Activated CD4-positive, alpha-beta T cell treated with anti-CD3 and anti-CD28 coated beads, Interleukin-2, Interleukin-6, amounts not matched to agents 100 ng/mL and 50 ng/mL, durations not matched to agents 16 hours and 8 hours (primary cell): ENCODE measurements around the gene FKBP1B.
"Not testable (repeated sequence)": the region's sequence is repeated elsewhere in the genome, so short reads cannot be mapped to it uniquely, and the experiment has no call there.

Source experiments
- DNase-seq: peaks from one replicate; pipeline ENCODE4 v3.0.0-alpha.2; 2020

The FKBP1B gene

GRCh38 chr2:24022975-24023575 lies 26.5 kb upstream of the FKBP1B start:
- no peak for DNase-seq

DNA sequence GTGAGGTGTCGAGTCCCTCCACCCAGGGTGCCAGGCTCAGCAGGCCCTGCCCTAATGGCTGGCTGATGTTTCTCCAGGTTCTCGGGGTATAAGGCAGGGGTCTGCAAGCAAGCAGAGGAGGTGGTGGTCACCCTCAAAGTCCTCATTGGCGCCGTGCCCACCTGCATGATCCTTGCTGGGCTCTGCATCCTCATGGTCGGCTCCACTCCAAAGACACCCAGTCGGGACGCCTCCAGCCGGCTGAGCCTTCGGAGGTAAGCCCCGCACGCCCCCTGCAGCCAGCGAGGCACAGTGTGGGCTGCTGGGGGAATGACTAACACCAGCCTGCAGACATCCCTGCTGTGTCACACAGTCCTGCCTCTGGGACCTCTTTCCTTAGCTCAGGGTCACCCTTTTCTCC lies 25.5 kb upstream of the FKBP1B start:
- no peak for DNase-seq

DNA sequence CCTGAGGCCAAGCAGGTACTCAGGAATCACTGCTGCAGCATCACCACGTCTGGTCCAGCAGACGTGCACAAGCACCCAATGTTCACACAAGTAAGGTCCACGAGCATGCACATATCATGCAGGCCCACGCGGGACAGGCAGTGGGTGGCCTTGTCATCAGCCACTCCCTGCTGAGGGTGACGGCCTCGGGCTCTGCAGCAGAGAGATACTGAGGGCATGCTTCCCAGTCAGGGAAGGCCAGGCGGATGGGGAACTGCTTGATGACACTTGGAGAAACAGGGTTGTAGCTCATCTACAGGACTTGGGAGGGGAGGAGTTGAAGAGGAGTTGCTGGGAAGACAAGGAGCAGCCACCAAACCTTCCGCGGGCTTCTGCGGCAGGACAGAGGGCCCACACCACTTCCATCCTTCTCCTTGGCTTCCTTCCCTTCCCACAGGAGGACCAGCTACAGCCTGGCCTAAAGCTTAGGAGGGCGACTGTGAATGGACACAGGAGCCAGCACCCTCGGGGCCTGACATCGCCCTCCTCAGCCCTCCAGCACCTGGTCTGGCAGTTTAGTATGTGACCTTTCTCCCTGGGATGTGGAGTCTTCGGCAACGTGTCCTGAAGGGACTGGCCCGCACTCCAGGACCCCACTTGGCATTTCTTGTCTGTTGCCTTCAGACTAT lies 24.4 kb upstream of the FKBP1B start:
- no peak for DNase-seq

DNA sequence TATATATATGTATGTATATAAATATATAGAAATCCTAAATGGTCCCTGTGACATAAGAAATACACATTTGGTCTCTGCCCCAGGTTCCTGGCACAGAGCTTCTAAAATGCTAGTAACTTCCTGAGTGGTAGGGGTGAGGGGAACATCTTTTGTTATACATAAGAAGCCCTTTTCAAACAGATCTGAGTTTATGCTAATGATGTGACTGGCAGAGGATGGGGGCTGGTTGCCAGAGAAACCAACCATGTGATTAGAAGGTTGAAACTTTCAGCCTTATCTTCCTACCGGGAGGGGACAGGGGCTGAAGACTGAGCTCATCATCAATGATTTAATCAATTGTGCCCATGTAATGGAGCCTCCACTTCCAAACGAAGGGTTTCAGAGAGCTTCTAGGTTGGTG lies 23.3 kb upstream of the FKBP1B start:
- DNase-seq = no peak

DNA sequence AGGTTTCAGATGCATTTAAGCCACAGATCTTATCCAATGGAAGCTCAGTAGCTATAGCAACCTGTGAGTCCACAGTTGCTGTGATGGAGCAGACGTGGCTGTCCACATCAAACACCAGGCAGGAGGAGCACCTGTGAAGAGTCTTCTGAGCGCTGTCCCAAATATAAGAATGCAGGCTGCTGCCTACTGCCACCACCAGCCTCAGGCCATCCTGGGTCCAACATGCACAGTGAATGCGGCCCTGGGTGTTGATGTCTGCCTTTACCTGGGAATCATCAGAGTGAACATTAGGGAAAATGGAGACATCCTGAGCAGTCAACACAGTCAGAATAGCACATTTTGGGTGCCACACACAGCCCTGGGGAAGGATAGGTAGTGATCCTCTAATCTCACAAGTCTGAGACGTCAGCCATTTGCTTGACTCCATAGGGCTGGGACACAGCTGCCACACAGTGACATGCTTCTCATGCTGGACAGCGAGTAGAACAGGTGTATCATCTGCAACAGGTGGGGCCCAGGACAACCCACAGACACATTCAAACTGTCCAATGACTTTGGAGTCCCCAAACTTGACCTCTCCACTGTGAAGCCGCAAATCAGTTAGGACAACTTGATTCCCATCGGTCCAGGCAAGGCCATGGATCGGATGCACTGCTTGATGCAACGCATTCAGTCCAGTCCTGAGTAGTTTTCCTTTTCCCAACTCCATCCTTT lies 10.6 kb upstream of the FKBP1B start:
- no peak for DNase-seq

GRCh38 chr2:24040511-24040910 lies 9.0 kb upstream of the FKBP1B start:
- DNase-seq = no peak

GRCh38 chr2:24043133-24043532 lies 6.4 kb upstream of the FKBP1B start:
- DNase-seq = not testable (repeated sequence)

DNA sequence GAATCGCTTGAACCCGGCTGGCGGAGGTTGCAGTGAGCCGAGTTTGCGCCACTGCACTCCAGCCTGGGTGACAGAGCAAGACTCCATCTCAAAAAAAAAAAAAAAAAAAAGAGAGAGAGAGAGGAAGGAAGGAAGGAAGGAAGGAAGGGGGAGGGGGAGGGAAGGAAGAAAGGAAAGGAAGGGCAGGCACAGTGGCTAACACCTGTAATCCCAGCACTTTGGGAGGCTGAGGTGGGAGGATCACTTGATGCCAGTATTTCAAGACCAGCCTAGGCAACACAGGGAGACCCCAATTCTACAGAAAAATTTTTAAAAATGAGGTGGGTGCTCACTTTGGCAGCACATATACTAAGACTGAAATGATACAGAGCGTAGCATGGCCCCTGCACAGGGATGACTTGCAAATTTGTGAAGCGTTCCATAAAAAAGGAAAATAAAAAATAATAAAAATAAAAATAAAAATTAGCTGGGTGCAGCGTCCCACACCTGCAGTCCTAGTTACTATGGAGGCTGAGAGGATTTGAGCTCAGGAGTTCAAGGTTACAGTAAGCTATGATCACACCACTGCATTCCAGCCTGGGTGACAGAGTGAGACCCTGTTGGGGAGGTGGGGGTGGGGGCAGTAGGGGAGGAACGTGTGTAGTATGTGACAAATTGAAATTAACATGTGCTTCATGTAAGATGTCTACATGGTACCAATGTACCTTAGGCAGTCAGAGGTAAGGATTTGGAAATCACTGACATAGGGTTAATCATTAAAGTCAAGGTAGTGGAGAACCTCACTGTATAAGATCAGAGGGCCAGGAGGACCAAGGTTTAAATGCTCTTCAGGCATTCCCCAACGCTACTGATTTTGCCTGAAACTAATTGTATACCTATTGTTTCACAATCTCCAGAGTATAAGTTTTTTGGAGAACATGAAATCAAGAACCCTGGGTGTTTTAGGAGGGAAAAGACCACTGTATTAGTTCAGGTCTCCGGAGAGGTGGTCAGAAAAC lies 3.7 kb upstream of the FKBP1B start:
- no peak for DNase-seq

DNA sequence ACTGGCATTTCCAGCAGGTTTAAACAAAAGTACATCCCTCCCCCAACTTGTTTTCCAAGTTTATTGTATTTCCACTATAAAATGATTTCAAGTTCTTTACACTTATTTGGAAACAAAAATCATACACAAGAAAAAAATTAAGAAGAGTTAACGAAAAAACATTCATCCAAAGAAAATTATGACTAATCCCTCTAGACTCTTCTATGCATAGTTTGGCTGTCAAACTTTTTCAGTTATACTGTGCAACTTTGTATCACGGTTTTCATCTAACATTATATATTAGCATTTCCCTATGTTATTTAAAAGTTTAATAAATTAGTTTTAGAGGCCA lies 3.0 kb upstream of the FKBP1B start:
- DNase-seq = no peak

DNA sequence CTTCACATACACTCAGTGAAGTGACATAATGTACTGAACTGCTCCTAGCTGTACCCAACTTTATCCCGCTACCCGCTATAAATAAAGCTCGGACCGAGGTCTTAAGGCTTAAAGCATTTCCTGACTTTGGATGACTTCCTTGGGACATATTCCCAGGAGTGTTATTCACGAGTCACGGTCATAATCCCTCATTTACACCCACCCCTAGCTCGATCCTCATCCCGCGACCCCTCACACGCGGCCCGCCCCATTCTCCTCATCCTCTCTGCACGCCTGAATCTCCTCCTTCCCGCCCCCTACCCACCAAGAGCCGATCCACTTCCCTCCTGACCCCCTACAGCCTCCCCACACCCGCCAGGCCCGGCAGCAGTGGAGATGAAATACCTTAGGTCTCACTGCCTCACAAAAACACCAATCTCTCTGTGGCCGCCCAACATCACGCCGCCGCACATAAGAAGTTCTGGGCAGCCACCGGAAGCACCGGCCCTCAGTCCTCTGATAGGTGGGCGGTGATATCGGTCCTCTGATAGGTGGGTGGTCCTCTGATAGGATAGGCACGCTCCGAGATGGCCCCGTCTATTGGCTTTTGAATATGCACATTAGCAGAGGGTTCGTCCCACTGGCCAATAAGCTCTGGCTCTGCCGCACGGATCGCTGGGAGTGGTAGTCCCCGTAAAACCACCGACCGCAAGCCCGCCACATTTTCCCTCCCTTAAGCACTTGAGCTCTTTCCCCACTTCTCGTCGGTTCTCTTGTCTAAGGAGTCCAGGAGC lies 2.4 kb upstream of the FKBP1B start, which contains the start of gene WDCP:
Gene WDCP, minus strand, starts transcription at position 462 of the 773 bp plus-strand sequence. CDS start 7,897 bp downstream, outside the sequence.
- DNase-seq = peak; percentile 98

GRCh38 chr2:24047703-24048033 lies 1.9 kb upstream of the FKBP1B start:
- DNase-seq = no peak

DNA sequence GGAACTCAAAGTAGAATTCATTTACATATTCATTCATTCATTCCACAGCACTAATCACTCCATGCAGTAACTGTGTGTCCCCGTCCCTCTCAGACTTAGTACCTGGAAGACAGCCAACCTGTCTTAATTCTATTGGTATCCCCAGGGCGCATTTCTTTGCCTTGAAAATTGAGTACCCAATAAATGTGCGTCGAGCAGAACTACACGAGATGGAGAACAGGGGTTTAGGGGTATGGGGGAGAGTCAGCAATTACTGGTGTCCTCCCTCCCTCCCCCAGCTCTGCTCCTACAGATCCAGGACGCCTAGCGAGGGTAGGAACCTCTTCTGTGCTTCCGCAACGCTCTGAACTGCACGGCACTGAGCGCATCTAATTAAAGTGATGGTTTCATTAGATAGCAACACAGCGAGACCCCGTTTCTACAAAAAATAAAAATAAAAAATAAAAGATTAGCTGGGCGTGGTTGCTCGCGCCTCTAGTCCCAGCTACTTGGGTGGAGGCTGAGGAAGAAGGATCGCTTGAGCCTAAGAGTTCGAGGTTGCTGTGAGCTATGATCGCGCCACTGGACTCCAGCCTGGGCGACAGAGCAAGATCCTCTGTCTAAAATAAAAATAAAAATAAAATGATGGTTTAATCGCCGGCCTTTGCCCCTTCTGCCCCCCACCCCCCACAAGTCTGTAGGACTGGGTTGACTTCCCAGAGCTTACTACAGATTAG lies 614 bp upstream of the FKBP1B start:
- DNase-seq = no peak

- DNase-seq = peak; percentile 2
These were observed 769 bp downstream of the FKBP1B start for GRCh38 chr2:24050041-24050979.

DNA sequence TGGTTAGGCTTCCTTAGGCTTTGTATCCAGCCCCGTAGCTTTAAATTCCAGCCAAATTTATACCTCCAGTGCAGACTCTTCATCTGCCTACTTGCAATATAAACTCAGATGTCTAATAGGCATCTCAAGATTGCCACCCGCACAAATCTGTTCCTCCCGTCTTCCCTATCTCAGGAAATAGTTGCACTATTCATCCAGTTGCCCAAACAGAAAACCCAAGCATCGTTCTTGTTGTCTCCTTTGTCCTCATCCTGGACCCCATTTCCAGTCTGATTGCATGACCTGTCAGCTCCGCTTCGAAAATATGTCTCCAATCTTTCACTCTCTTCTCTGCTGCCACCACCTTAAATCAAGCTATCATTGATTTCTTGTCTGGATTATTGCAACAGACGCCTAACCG lies 2.3 kb downstream of the FKBP1B start:
- no peak for DNase-seq

GRCh38 chr2:24052951-24053350 lies 3.4 kb downstream of the FKBP1B start:
- DNase-seq = no peak

DNA sequence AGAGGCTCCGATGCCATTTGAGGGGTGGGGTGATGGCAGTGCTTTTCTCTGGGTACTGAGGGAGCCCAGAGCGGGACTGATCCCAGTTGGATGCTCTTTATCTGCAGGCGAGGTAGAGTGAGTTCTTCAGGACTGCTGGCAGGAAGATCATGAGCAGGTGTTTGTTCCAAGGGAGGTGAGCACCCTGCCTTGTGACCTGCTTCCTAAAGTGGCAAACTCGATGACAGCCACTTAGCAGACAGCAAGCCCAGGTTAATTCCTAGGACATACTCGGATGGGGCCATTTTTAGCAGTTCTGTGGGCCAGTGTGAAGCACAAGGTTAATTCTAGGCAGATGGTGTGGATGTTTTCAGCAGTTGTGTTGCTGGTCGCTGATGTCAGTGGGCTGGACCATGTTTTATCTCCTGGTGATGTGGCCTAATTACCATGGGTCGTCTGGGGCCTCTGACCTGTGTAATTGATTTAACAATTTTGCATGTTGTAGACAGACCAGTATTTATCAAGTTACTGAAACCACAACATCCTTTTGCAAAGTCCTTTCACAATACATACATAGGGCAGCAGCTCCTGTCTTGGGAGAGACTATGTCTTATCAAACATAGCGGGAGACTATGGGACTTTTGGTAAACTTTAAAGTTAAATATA lies 4.9 kb downstream of the FKBP1B start:
- DNase-seq = no peak

DNA sequence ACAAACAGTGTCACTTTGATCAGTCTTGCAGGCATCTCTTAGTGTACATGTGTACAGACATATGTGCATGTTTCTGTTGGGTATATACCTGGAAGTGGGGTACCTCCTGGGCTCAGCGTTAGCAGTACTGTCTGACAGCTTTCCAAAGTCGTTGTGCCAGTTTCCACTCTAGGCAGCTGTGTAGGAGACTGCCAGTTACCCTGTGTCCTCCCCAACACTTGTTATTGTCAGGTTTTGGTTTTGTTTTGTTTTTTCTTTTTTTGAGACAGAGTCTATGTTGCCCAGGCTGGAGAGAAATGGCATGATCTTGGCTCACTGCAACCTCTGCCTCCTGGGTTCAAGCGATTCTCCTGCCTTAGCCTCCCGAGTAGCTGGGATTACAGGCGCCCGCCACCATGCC lies 6.2 kb downstream of the FKBP1B start:
- DNase-seq = no peak

- no peak for DNase-seq
These were observed 9.2 kb downstream of the FKBP1B start for GRCh38 chr2:24058564-24059271.

DNA sequence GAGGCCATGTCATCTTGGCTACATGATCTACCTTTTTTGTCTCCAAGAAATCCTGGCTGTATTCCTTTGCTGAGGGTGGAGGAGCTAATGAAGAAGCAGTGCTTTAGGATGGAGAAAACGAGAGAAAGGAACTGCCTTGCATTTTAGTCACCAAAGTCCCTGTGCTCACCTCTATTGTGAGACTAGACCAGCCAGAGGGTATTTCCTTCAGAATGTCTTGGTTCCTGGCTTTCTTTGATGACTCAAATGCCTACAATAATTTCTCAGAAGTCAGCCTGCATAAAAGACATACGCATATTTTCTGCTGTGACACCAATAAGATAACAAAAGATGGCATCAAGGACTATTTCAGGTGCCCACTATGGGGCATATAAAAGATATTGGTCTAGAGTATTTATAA lies 15.8 kb downstream of the FKBP1B start:
- DNase-seq = peak; percentile 7
